Kidney epithelial cell (primary cell): ENCODE data around the gene OR5B21. TPM values are rescaled to one million over a fixed set of nuclear protein-coding genes. Genes with fewer than 3 reads are reported as not detected.

ENCODE experiments used
- DNase-seq: peaks from one replicate; pipeline ENCODE4 v3.0.0-alpha.2; 2010; ENCODE audit warnings: low read depth
- H3K27me3 ChIP-seq: 2 replicates; pipeline ENCODE4 v1.6.0; 2011; ENCODE audit warnings: low read length; ENCODE audit not compliant: control insufficient read depth, insufficient read depth
- H3K36me3 ChIP-seq: 2 replicates; pipeline ENCODE4 v1.5.1; 2011; ENCODE audit warnings: low read length; ENCODE audit not compliant: control insufficient read depth, insufficient read depth
- H3K4me3 ChIP-seq: 2 replicates; pipeline ENCODE4 v1.5.1; 2011; ENCODE audit warnings: low read depth, mild to moderate bottlenecking, control low read depth, low read length
- CTCF ChIP-seq: IDR thresholded peaks from 2 replicates; pipeline ENCODE4 v1.5.1; 2011; ENCODE audit warnings: mild to moderate bottlenecking, moderate library complexity, low read length, control low read depth, inconsistent platforms; ENCODE audit not compliant: insufficient read depth, poor library complexity, severe bottlenecking
- total RNA-seq: library from RNA; depleted of rRNA; stranded (reverse); fragments of >200 nt; gene quantifications from 2 replicates; pipeline ENCODE4 v1.2.3, GENCODE V29; 2015

The OR5B21 gene
- total RNA-seq, 1 donor from 2014 or later = not detected

- Histone ChIP-seq H3K36me3 (no peaks in the 10 kb centered on the region), H3K27me3 (no peaks in the 10 kb centered on the region), H3K4me3 (no peak overlapping the region)
- TF ChIP-seq CTCF = no peak
- no peak for DNase-seq
Observed at GRCh38 chr11:58509748-58510147, 1.8 kb upstream of the OR5B21 start.

GRCh38 chr11:58508814-58509213 lies 909 bp upstream of the OR5B21 start:
- DNase-seq = no peak
- Histone ChIP-seq H3K27me3 (no peaks in the 10 kb centered on the region), H3K4me3 (no peak overlapping the region), H3K36me3 (no peaks in the 10 kb centered on the region)
- TF ChIP-seq CTCF = no peak

GRCh38 chr11:58507355-58507754 lies 550 bp downstream of the OR5B21 start:
- TF ChIP-seq CTCF = no peak
- H3K36me3 ChIP-seq = no peaks in the 10 kb centered on the region
- no peak for DNase-seq
- H3K4me3 ChIP-seq = no peak overlapping the region
- no peaks in the 10 kb centered on the region for H3K27me3 ChIP-seq

GRCh38 chr11:58506935-58507334 lies 970 bp downstream of the OR5B21 start:
- no peak for TF ChIP-seq CTCF
- Histone ChIP-seq H3K4me3 (no peak overlapping the region), H3K36me3 (no peaks in the 10 kb centered on the region), H3K27me3 (no peaks in the 10 kb centered on the region)
- no peak for DNase-seq

- no peaks in the 10 kb centered on the region for H3K36me3 ChIP-seq
- no peak overlapping the region for H3K4me3 ChIP-seq
- no peak for TF ChIP-seq CTCF
- DNase-seq = no peak
- no peaks in the 10 kb centered on the region for H3K27me3 ChIP-seq
Observed at GRCh38 chr11:58505849-58506248, 2.1 kb downstream of the OR5B21 start.

- no peak overlapping the region for H3K4me3 ChIP-seq
- H3K36me3 ChIP-seq = no peaks in the 10 kb centered on the region
- no peak for DNase-seq
- H3K27me3 ChIP-seq = no peaks in the 10 kb centered on the region
- TF ChIP-seq CTCF = no peak
Observed at GRCh38 chr11:58504232-58504631, 3.7 kb downstream of the OR5B21 start.
